Measurements from ENCODE around the gene CPZ.

Gene CPZ

GRCh38 chr4:8585721-8586212 lies 6.8 kb upstream of the CPZ start:
- no peak overlapping the region for H3K27ac ChIP-seq

DNA sequence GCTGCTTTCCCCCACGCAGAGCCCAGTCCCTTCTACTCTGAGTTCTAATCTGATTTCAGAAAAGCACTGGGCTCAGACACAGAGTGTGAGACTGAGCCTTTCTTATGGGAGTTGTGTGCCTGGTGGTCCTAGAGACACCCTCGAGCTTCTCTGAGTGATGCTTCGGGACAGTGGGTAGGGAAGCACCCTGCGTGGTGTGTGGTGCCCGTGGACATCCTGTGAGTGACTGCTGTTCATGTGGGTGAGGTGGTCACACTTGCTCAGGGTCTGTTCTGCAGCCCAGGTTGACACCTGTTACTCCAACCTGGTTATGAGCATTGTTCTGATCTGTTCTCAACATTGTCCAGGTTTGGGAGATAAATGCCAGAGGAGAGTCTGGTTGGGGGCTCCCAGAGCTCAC lies 6.3 kb upstream of the CPZ start:
- Histone ChIP-seq H3K9me3 (ENCODE audit: control insufficient read depth, low read length) (no peaks in the 10 kb centered on the region), H3K4me3 (ENCODE audit: low read depth, low read length) (no peak overlapping the region), H3K27me3 (ENCODE audit: control insufficient read depth, insufficient read depth, low read length) (no peaks in the 10 kb centered on the region)

More at GRCh38 chr4:8585721-8586212, 6.8 kb upstream of the CPZ start:
- Histone ChIP-seq H2AFZ (no peak overlapping the region), H3K4me2 (ENCODE audit: low read length) (no peak overlapping the region), H3K79me2 (no peaks in the 10 kb centered on the region), H3K36me3 (ENCODE audit: control insufficient read depth, insufficient read depth, low read length) (no peaks in the 10 kb centered on the region), H3K4me3 (ENCODE audit: low read depth, low read length) (no peak overlapping the region), H3K4me1 (no peaks in the 10 kb centered on the region), H3K9me3 (ENCODE audit: control insufficient read depth, low read length) (no peaks in the 10 kb centered on the region), H3K9ac (no peak overlapping the region), H3K27me3 (ENCODE audit: control insufficient read depth, insufficient read depth, low read length) (no peaks in the 10 kb centered on the region)
- TF ChIP-seq, protein P1, sequence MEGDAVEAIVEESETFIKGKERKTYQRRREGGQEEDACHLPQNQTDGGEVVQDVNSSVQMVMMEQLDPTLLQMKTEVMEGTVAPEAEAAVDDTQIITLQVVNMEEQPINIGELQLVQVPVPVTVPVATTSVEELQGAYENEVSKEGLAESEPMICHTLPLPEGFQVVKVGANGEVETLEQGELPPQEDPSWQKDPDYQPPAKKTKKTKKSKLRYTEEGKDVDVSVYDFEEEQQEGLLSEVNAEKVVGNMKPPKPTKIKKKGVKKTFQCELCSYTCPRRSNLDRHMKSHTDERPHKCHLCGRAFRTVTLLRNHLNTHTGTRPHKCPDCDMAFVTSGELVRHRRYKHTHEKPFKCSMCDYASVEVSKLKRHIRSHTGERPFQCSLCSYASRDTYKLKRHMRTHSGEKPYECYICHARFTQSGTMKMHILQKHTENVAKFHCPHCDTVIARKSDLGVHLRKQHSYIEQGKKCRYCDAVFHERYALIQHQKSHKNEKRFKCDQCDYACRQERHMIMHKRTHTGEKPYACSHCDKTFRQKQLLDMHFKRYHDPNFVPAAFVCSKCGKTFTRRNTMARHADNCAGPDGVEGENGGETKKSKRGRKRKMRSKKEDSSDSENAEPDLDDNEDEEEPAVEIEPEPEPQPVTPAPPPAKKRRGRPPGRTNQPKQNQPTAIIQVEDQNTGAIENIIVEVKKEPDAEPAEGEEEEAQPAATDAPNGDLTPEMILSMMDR (IDR thresholded peaks at IDR 0.05) = no peak

DNA sequence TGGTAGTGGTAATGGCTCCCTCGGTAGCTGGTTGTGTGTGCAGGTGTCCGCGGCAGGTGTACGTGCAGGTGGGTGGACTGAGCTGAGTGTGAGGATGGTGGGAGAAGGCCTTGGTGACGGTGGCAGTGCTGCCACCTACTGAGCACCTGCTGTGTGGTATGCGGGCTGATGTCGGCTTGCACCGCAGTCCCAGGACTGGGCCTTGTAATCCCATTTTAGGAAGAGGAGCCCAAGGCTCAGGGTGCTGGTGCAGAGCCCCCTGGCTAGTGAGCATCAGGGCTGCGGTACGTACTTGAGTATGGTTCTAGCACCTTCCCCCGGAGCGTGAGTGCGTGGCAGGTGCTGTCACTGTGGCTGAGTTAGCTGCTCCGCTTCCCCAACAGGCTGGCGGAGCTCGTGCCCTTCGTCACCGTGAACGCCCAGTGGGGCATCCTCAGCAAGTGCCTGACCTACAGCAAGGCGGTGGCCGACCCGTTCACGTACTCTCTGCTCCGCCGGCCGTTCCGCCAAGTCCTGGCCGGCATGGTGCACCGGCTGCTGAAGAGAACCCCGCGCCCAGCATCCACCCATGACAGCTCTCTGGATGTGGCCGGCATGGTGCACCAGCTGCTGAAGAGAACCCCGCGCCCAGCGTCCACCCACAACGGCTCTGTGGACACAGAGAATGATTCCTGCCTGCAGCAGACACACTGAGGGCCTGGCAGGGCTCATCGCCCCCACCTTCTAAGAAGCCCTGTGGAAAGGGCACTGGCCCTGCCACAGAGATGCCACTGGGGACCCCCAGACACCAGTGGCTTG lies 5.7 kb upstream of the CPZ start:
- TF ChIP-seq, protein P1 (IDR thresholded peaks at IDR 0.05) = no peak
- Histone ChIP-seq H3K4me3 (ENCODE audit: low read depth, low read length) (no peak overlapping the region), H2AFZ (no peak overlapping the region), H3K36me3 (ENCODE audit: control insufficient read depth, insufficient read depth, low read length) (no peaks in the 10 kb centered on the region), H3K79me2 (no peaks in the 10 kb centered on the region), H3K9me3 (ENCODE audit: control insufficient read depth, low read length) (no peaks in the 10 kb centered on the region), H3K4me2 (ENCODE audit: low read length) (no peak overlapping the region), H3K9ac (no peak overlapping the region), H3K27me3 (ENCODE audit: control insufficient read depth, insufficient read depth, low read length) (peaks cover under 1% of the 10 kb centered on the region), H3K27ac (no peak overlapping the region), H3K4me1 (no peaks in the 10 kb centered on the region)

More for the DNA sequence above, 6.3 kb upstream of the CPZ start:
- Histone ChIP-seq H3K27ac (no peak overlapping the region), H3K4me2 (ENCODE audit: low read length) (no peak overlapping the region), H3K79me2 (no peaks in the 10 kb centered on the region), H3K4me1 (no peaks in the 10 kb centered on the region), H3K9ac (no peak overlapping the region), H3K36me3 (ENCODE audit: control insufficient read depth, insufficient read depth, low read length) (no peaks in the 10 kb centered on the region), H2AFZ (no peak overlapping the region)
- TF ChIP-seq, protein P1 (IDR thresholded peaks at IDR 0.05) = no peak

- TF ChIP-seq, protein P1 (IDR thresholded peaks at IDR 0.05) = no peak
- Histone ChIP-seq H2AFZ (no peak overlapping the region), H3K9me3 (ENCODE audit: control insufficient read depth, low read length) (no peaks in the 10 kb centered on the region), H3K27ac (no peak overlapping the region), H3K79me2 (no peaks in the 10 kb centered on the region), H3K9ac (no peak overlapping the region), H3K4me3 (ENCODE audit: low read depth, low read length) (no peak overlapping the region), H3K36me3 (ENCODE audit: control insufficient read depth, insufficient read depth, low read length) (no peaks in the 10 kb centered on the region), H3K4me2 (ENCODE audit: low read length) (no peak overlapping the region), H3K27me3 (ENCODE audit: control insufficient read depth, insufficient read depth, low read length) (peaks cover 2% of the 10 kb centered on the region), H3K4me1 (no peaks in the 10 kb centered on the region)
Observed at GRCh38 chr4:8587469-8588195, 4.9 kb upstream of the CPZ start.
